Stimulated activated CD8-positive, alpha-beta memory T cell treated with anti-CD3 and anti-CD28 coated beads, Interleukin-4, amount 100 ng/mL, for 48 hours (primary cell): ENCODE measurements around the gene GGCX.

Source experiments
- DNase-seq: peaks from one replicate; pipeline ENCODE4 v3.0.0-alpha.2; 2020

Gene GGCX

GRCh38 chr2:85505551-85506238 lies 55.6 kb downstream of the GGCX start:
- DNase-seq, result no peak

GRCh38 chr2:85504778-85505261 lies 56.5 kb downstream of the GGCX start:
- no peak for DNase-seq

GRCh38 chr2:85503851-85504777 lies 57.2 kb downstream of the GGCX start:
- no peak for DNase-seq

- DNase-seq, result no peak
Measured at GRCh38 chr2:85503168-85503850, 58.0 kb downstream of the GGCX start.

GRCh38 chr2:85502720-85503119 lies 58.6 kb downstream of the GGCX start:
- no peak for DNase-seq

GRCh38 chr2:85501248-85501647 lies 60.0 kb downstream of the GGCX start:
- DNase-seq, result no peak

- DNase-seq, result no peak
Measured at GRCh38 chr2:85497944-85498630, 63.2 kb downstream of the GGCX start.

GRCh38 chr2:85496436-85496835 lies 64.9 kb downstream of the GGCX start:
- DNase-seq, result no peak
